Smooth muscle cell (in vitro differentiated cells): ENCODE data around the gene MISP3. TPM values are rescaled to one million over a fixed set of nuclear protein-coding genes. Genes with fewer than 3 reads are reported as not detected.

Experiments used
- DNase-seq: peaks from one replicate; lab custom pipeline; 2025; ENCODE audit not compliant: unreplicated experiment; lab: John Stamatoyannopoulos, UW
- H2AFZ ChIP-seq: fragments of 200-600 bp; sonication (generic); 2 replicates; pipeline ENCODE4 v1.6.0; 2016; ENCODE audit warnings: antibody characterized with exemption, low read depth, mild to moderate bottlenecking
- H3F3A ChIP-seq: fragments of 200-600 bp; sonication (generic); 2 replicates; pipeline ENCODE4 v1.6.0; 2017; ENCODE audit warnings: antibody characterized with exemption, low read depth
- H3K27ac ChIP-seq: fragments of 200-600 bp; sonication (generic); 2 replicates; pipeline ENCODE4 v1.5.1; 2016; ENCODE audit warnings: low read depth, mild to moderate bottlenecking
- H3K27me3 ChIP-seq: fragments of 200-600 bp; sonication (generic); 2 replicates; pipeline ENCODE4 v1.6.1; 2016; ENCODE audit warnings: low read depth, mild to moderate bottlenecking
- H3K36me3 ChIP-seq: fragments of 200-600 bp; sonication (generic); 2 replicates; pipeline ENCODE4 v1.5.1; 2016; ENCODE audit warnings: low read depth
- H3K4me1 ChIP-seq: fragments of 200-600 bp; sonication (generic); 2 replicates; pipeline ENCODE4 v1.5.1; 2016; ENCODE audit warnings: low read depth
- H3K4me2 ChIP-seq: fragments of 200-600 bp; sonication (generic); 2 replicates; pipeline ENCODE4 v1.6.0; 2016; ENCODE audit warnings: mild to moderate bottlenecking
- H3K4me3 ChIP-seq: fragments of 200-600 bp; sonication (generic); 2 replicates; pipeline ENCODE4 v1.5.1; 2016; ENCODE audit warnings: mild to moderate bottlenecking
- H3K79me2 ChIP-seq: fragments of 200-600 bp; sonication (generic); 2 replicates; pipeline ENCODE4 v1.6.0; 2016; ENCODE audit warnings: low read depth, mild to moderate bottlenecking
- H3K9ac ChIP-seq: fragments of 200-600 bp; sonication (generic); 2 replicates; pipeline ENCODE4 v1.6.0; 2016; ENCODE audit warnings: low read depth
- H3K9me3 ChIP-seq: fragments of 200-600 bp; sonication (generic); replicated peaks from 2 replicates; pipeline ENCODE4 v1.5.1; 2016; ENCODE audit warnings: low read depth
- H4K20me1 ChIP-seq: fragments of 200-600 bp; sonication (generic); 2 replicates; pipeline ENCODE4 v1.6.0; 2016; ENCODE audit warnings: low read depth
- WGBS: methylation state at CpG from one replicate; pipeline ENCODE4 v1.1.7; 2016; ENCODE audit warnings: low lambda C conversion rate; 5-methylcytosine and 5-hydroxymethylcytosine counted together
- polyA plus RNA-seq: library from polyadenylated mRNA; unstranded; fragments of >200 nt; fragmentation: Nextera tagmentation; extraction: Ambion mirVana; gene quantifications from 2 replicates; pipeline ENCODE4 v1.2.1, GENCODE V29; 2016
- total RNA-seq: library from RNA; depleted of rRNA; stranded (reverse); fragments of >200 nt; gene quantifications from 2 replicates; pipeline ENCODE4 v1.2.3, GENCODE V29; 2014
- TF ChIP-seq, protein P1 (sequence below): fragments of 200-600 bp; sonication (generic); IDR thresholded peaks from 2 replicates; pipeline ENCODE4 v1.5.1; 2017; ENCODE audit warnings: borderline replicate concordance, mild to moderate bottlenecking, antibody characterized with exemption; ENCODE audit not compliant: insufficient read depth, poor library complexity, severe bottlenecking

The MISP3 gene
- total and polyA plus RNA-seq, 2 experiments from 2014 or later = 0.61 to 2.4 TPM

DNA sequence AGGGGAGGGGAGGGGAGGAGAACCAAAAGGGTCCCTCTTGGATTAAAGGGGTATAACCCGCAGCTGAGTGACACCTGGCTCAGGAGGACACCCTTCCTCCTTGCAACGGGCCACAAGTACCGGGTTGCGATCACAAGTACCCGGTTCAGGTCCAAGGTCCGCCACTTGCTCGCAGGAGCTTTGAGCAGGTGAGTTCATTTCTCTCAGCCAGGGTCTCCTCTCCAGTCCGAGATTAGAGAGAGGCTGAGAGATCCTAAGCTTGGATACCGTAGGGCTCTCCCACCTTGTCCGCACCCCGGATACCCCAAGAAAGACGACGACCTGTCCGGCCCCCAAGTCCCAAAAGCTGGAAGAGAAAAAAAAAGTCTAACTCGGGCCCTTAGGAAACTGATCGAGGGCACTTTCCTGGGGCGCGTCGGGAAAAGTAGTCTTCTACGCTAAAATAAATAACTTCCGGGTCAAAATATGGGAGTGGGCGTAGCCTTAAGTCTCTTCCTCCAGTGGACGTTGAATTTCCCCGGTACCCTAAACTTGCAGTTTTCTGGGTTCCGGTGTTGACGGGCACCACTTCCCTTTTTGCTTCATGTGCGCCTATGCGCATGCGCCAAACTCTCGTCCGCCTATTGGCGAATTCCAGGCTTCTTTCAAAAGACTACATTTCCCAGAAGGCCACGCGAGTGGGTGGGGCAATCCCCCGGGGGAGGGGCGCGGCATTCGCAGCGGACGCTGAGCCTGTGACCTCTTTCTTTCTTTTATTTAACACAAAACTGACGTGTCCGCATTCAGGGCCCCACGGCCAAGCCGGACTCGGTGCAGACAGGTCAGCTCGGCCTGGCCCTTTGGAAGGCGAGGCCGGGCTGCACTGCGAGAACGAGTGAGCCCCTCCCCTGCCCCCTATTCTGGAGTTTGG, 8.6 kb downstream of the MISP3 start:
- 2% methylated on average over 49 of the region's 50 CpGs for WGBS
- Histone ChIP-seq H3K9ac (peak overlapping the region; percentile 72), H3K9me3 (no peaks in the 10 kb centered on the region), H3K4me2 (peak overlapping the region; percentile 91), H3K4me1 (no peaks in the 10 kb centered on the region), H2AFZ (peak overlapping the region; percentile 90), H4K20me1 (no peaks in the 10 kb centered on the region), H3K4me3 (peak overlapping the region; percentile 80), H3K27ac (peak overlapping the region; percentile 71), H3K79me2 (peaks cover 7% of the 10 kb centered on the region), H3K27me3 (no peaks in the 10 kb centered on the region), H3F3A (no peaks in the 10 kb centered on the region), H3K36me3 (no peaks in the 10 kb centered on the region)
- TF ChIP-seq, protein P1, sequence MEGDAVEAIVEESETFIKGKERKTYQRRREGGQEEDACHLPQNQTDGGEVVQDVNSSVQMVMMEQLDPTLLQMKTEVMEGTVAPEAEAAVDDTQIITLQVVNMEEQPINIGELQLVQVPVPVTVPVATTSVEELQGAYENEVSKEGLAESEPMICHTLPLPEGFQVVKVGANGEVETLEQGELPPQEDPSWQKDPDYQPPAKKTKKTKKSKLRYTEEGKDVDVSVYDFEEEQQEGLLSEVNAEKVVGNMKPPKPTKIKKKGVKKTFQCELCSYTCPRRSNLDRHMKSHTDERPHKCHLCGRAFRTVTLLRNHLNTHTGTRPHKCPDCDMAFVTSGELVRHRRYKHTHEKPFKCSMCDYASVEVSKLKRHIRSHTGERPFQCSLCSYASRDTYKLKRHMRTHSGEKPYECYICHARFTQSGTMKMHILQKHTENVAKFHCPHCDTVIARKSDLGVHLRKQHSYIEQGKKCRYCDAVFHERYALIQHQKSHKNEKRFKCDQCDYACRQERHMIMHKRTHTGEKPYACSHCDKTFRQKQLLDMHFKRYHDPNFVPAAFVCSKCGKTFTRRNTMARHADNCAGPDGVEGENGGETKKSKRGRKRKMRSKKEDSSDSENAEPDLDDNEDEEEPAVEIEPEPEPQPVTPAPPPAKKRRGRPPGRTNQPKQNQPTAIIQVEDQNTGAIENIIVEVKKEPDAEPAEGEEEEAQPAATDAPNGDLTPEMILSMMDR = no peak
- peak; percentile 91 for DNase-seq

DNA sequence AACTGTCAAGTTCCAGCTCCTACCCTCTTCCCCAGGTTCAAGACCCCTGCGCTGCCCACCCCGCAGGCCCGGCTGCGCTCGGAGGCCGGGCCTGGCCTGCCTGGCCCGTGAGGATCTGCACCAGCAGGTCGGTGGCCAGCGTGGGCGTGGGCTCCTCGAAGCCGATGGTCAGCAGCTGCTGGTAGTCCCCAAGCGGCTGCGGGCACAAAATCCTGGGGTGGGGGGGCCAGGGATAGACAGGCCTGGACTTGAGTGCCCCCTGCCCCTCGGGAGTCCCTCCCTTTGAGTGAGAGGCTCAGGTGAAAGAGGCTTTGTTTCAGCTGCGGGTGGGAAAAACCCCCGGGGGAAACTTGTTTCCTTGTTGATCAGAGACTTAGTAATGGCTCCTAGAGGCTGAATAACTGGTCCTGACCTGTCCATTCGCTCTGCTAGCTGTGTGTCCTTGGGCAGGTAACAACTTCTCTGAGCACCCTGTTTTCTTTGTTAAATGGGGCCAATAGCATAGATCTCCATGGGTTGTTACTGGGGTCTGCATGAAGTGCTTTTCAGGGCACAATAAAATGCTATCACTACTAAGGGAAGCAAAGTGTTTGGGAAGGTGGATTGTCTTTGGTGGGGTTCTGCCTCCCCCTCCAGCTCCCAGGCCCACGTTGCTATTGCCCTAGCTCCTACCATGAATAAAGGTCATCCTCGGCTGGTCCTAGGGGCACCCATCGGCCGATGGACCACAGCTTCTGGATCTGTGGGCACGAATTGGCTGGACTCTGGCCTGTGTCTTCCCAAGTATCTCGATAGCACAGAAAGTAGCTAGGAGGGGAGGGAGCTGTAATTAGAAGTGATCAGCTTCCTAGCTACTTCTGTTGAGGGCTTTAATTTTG, 9.4 kb downstream of the MISP3 start:
- H3F3A ChIP-seq = no peaks in the 10 kb centered on the region

DNA sequence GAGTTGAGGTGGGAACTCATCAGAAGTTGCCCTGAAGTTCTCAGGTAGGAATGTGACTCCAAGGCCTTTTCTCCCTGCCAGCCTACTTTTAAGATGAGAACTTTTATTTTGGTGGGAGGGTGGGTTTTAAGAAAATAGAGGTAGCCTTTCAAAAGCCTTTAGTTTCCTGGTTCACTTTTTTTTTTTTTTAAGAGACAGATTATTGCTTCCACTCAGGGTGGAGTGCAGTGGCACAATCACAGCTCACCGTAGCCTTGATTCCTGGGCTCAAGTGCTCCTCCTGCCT, 10.0 kb downstream of the MISP3 start:
- Histone ChIP-seq H3K36me3 (no peaks in the 10 kb centered on the region), H3K79me2 (peaks cover 5% of the 10 kb centered on the region), H3K4me2 (peak overlapping the region; percentile 91), H3F3A (no peaks in the 10 kb centered on the region), H2AFZ (no peak overlapping the region), H3K9ac (no peak overlapping the region), H3K4me3 (peak overlapping the region; percentile 80), H3K27ac (no peak overlapping the region), H4K20me1 (no peaks in the 10 kb centered on the region), H3K27me3 (no peaks in the 10 kb centered on the region), H3K4me1 (no peaks in the 10 kb centered on the region), H3K9me3 (no peaks in the 10 kb centered on the region)
- TF ChIP-seq, protein P1 = no peak
- WGBS = 29% methylated on average over 1 of the region's 1 CpG
- DNase-seq = no peak

More for the DNA sequence above, 9.4 kb downstream of the MISP3 start:
- Histone ChIP-seq H3K27me3 (no peaks in the 10 kb centered on the region), H3K4me3 (peak overlapping the region; percentile 80), H3K4me1 (no peaks in the 10 kb centered on the region), H3K4me2 (peak overlapping the region; percentile 91), H3K9ac (peak overlapping the region; percentile 52), H3K27ac (peak overlapping the region; percentile 71), H3K79me2 (peaks cover 5% of the 10 kb centered on the region), H3K9me3 (no peaks in the 10 kb centered on the region), H3K36me3 (no peaks in the 10 kb centered on the region), H4K20me1 (no peaks in the 10 kb centered on the region), H2AFZ (peak overlapping the region; percentile 78)
- 34% methylated on average over 23 of the region's 24 CpGs for WGBS
- no peak for DNase-seq
- TF ChIP-seq, protein P1 = no peak
